ENCODE measurements around the gene RANBP3.

The RANBP3 gene

DNA sequence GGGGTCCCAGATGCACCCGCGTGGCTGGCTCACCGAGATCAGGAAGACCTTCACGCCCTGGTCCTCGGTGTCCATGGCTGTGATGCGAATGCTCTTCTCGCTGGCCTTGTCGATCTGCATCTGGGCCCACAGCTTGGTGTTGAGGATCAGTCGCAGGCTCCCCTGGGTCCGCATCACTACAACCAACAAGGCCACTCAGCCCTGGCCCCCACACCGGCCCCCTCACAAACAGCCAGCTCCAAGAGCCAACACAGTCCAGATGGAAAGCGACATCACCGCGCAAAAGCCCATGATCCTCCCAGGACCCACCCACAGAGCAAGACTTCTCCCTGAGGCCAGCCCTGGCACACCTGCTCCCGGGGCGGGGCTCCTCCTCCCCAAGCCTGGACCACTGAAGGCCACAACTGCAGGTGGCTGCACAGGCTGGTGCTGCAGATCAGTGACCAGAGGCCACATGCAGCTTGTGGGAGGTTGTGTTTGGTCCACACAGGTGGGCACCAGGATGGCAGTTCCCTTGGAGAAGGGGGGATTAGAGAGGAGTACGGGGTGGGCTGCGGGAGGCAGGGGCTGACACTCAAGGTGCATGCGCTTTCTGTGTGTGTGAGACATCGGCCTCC is 59.4 kb downstream of the RANBP3 start:
- no peak for DNase-seq

DNA sequence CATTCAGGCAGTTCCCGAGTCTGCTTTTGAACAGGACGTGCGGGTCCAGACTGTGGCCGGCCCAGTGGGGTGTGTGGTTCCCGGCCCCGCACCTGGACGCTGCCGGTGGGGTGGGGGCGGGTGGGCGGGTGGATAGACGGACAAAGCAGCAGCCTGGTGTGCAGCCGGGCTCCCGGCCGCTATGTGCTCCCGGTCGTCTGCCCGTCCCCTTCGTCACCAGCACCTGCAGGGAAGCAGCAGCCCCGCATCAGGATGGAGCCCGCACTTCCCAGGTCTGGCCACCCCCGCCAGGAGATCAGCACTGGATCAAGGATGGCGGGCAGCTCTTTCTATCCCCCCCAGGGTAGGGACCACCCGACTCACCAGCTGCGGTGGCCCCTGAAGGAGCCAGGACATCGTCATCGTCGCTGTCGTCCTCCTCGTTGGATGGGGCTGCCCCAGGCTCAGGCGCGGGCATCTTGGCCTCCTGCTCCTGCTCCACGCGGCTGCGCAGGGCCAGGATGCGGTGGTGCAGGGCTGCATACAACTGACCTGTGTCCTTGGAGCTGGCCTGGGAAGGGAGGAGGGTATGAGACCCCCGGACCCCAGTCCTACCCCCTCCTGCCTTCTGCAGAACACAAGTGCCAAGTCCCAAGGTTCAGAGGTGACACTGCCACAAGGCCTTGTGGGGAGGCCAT is 60.4 kb downstream of the RANBP3 start:
- DNase-seq = no peak

DNA sequence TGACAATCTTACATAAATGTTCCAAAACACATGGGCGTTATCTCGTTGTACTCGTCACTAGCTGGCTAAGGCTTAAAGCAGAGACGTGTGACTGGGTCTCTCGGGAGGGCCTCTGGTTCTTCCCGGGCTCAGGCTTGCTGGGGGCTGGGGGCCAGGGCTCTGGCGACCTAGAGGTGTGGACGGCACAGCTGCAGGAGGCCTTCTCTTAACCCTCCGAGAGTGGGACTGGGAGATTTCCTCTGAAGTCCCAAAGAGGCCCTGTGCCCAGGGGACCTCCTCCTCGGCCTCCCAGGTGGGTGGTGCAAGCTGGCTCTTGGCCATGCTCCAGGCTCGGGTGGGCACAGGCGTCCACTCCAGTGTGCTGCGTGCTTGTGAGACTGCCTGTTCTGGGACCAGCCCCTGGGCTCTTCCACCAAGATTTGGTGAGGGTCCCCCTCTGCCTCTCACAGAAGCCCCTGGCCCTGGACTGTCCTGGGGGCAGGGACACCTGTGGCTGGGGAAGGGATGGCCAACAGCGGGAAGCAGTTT is 61.7 kb downstream of the RANBP3 start:
- no peak for DNase-seq

DNA sequence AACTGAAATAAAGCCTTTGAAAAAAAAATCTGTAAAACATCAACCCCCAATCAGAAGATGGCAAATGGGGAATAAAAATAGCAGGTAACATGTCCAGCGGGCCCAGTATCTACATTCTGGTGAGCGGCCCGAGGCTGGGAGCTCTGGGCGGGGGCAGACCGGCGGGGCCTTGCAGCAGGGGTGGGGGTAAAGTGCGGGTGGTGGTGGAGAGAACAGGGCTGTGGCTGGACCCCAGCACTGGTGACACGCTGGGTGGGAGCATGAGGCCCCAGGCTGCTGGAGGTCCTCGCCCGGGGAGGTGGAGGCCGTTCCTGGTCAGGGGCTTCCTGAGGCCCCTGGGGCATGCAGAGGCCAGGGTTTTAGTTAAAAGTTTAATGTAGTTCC is 62.2 kb downstream of the RANBP3 start:
- no peak for DNase-seq

- DNase-seq = no peak
Observed at GRCh38 chr19:5914946-5915781, 62.8 kb downstream of the RANBP3 start.

GRCh38 chr19:5914358-5914774 is 63.6 kb downstream of the RANBP3 start:
- no peak for DNase-seq

GRCh38 chr19:5913739-5914357 is 64.1 kb downstream of the RANBP3 start, which contains the start of gene CAPS:
Gene CAPS, plus strand, starts transcription at chr19:5914254. Its CDS starts 153 bp downstream, at chr19:5914407.
- no peak for DNase-seq

- no peak for DNase-seq
Observed at GRCh38 chr19:5911366-5911765, 66.6 kb downstream of the RANBP3 start.

GRCh38 chr19:5910638-5910907 is 67.4 kb downstream of the RANBP3 start:
- DNase-seq = no peak

DNA sequence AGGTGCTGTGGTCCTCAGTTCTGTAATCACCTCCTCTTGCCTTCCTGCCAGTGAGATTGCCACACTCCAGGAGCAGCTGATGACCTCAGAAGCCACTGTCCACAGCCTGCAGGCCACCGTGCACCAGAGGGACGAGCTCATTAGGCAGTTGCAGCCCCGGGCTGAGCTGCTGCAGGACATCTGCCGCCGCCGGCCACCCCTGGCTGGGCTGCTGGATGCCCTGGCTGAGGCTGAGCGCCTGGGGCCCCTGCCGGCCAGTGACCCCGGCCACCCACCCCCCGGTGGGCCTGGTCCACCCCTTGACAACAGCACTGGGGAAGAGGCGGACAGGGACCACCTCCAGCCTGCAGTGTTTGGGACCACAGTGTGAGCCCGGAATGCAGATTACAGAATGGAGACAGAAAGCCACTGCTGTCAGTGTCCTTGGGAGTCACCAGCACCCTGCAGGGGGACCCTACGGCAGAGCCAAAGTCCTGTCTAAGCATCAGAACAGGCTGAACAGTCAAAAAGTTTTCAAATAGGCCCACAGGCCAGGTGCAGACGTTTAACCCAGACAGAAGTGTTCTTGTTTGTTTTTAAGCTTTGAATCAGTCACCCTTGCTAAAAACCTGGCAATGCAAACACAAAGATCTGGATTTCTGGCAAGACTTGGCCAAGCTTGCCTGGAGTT is 69.0 kb downstream of the RANBP3 start:
- no peak for DNase-seq

- peak in 1 of 2 experiments; percentile 18 for DNase-seq
Observed at GRCh38 chr19:5907241-5907640, 70.7 kb downstream of the RANBP3 start.

- no peak for DNase-seq
Observed at GRCh38 chr19:5905114-5905778, 72.7 kb downstream of the RANBP3 start.

- DNase-seq = peak; percentile 100
Observed at GRCh38 chr19:5904352-5905113, 73.4 kb downstream of the RANBP3 start, which contains the start of gene VMAC. Gene VMAC, plus strand, starts transcription at chr19:5904872. Its CDS starts 19 bp downstream, at chr19:5904891.

- DNase-seq = peak; percentile 98
Observed at GRCh38 chr19:5903624-5904351, 74.2 kb downstream of the RANBP3 start, which contains the start of gene NDUFA11. Gene NDUFA11, minus strand, starts transcription at chr19:5903790. Its CDS starts 82 bp downstream, at chr19:5903708.

GRCh38 chr19:5903056-5903623 is 74.8 kb downstream of the RANBP3 start:
- no peak for DNase-seq

- DNase-seq = no peak
Observed at GRCh38 chr19:5900976-5901375, 77.0 kb downstream of the RANBP3 start.

GRCh38 chr19:5899728-5900526 is 78.0 kb downstream of the RANBP3 start:
- no peak for DNase-seq

GRCh38 chr19:5897189-5897969 is 80.6 kb downstream of the RANBP3 start:
- DNase-seq = no peak
